GM18499 (cell line): Measurements from ENCODE around the gene ATOH7.

Source experiments
- ATAC-seq: cut with Tn5 transposase; IDR thresholded peaks from one replicate; pipeline ENCODE4 v1.9.1; 2021; ENCODE audit warnings: moderate number of reproducible peaks; ENCODE audit not compliant: insufficient read depth, unreplicated experiment

ATOH7 gene

GRCh38 chr10:68185085-68185484 lies 46.8 kb downstream of the ATOH7 start:
- no peak for ATAC-seq

GRCh38 chr10:68184546-68184945 lies 47.4 kb downstream of the ATOH7 start:
- ATAC-seq: no peak
